Osteocyte (in vitro differentiated cells): ENCODE results near the gene PDCD11. TPM values are rescaled to one million over a fixed set of nuclear protein-coding genes. Genes with fewer than 3 reads are reported as not detected.

Experiments used
- DNase-seq: peaks from one replicate; pipeline ENCODE4 v3.0.0; 2021; ENCODE audit warnings: mixed read lengths; ENCODE audit not compliant: unreplicated experiment; ENCODE audit errors: extremely low spot score
- H3K27ac Mint-ChIP-seq: one replicate; pipeline ENCODE4 v1.8.0; 2021; ENCODE audit warnings: mild to moderate bottlenecking, mixed read lengths; ENCODE audit not compliant: unreplicated experiment
- H3K27me3 Mint-ChIP-seq: one replicate; pipeline ENCODE4 v1.8.0; 2021; ENCODE audit warnings: mixed read lengths; ENCODE audit not compliant: unreplicated experiment
- H3K36me3 Mint-ChIP-seq: one replicate; pipeline ENCODE4 v1.8.0; 2021; ENCODE audit warnings: mixed read lengths; ENCODE audit not compliant: unreplicated experiment
- H3K4me1 Mint-ChIP-seq: one replicate; pipeline ENCODE4 v1.8.0; 2021; ENCODE audit warnings: mixed read lengths; ENCODE audit not compliant: unreplicated experiment
- H3K4me3 Mint-ChIP-seq: one replicate; pipeline ENCODE4 v1.8.0; 2021; ENCODE audit warnings: mild to moderate bottlenecking, moderate library complexity, mixed read lengths; ENCODE audit not compliant: unreplicated experiment
- H3K9me3 Mint-ChIP-seq: one replicate; pipeline ENCODE4 v1.8.0; 2021; ENCODE audit warnings: mixed read lengths; ENCODE audit not compliant: unreplicated experiment
- CTCF ChIP-seq: fragments of 200-600 bp; sonication (generic); IDR thresholded peaks from 2 replicates; pipeline ENCODE4 v1.5.0; 2021; ENCODE audit warnings: antibody characterized with exemption, mild to moderate bottlenecking, moderate library complexity
- total RNA-seq: library from RNA; stranded (reverse); gene quantifications from 2 replicates; pipeline ENCODE4 v1.2.1, GENCODE V29; 2021

Gene PDCD11
- total RNA-seq, 1 donor from 2014 or later: 32.6 TPM

DNA sequence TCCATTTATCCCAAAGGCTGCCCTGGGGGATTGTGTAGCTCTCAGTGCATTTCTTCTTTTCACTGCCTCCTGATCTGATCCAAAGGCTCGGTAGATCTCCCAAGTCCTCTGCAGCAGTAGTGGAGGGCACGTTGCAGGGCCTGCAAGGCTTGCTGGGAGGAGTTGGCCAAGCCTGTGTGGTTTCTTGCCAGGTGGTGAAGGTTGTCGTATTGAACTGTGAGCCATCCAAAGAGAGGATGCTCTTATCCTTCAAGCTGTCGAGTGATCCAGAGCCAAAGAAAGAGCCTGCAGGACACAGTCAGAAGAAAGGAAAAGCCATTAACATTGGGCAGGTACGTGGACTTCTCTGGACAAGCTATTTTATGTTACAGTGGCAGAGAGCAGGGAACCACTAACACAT, 21.2 kb downstream of the PDCD11 start:
- Mint-ChIP-seq H3K36me3 (peaks cover 63% of the 10 kb centered on the region), H3K27ac (no peak overlapping the region), H3K4me3 (no peak overlapping the region), H3K9me3 (no peaks in the 10 kb centered on the region), H3K27me3 (no peaks in the 10 kb centered on the region), H3K4me1 (no peaks in the 10 kb centered on the region)
- no peak for DNase-seq
- no peak for TF ChIP-seq CTCF

DNA sequence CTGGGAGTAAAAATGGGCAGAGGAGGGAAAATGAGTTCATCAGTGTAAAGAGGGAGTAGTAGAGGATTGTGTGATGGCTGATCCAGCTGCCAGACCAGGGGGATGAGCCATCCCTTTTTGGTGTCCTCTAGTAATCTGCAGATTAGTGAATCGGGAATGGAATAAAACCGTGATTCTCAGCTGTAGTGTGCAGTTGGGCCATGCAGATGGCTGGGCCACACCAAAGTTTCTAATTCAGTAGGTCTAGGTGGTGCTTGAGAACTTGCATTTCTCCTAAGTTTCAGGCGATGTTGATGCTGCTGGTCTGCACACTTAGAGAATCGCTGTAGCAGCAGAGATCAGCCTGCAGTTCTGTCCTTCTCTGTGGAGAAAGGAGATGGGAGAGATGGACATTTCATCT, 22.7 kb downstream of the PDCD11 start:
- Mint-ChIP-seq H3K4me3 (no peak overlapping the region), H3K4me1 (no peaks in the 10 kb centered on the region), H3K9me3 (no peaks in the 10 kb centered on the region), H3K27me3 (no peaks in the 10 kb centered on the region), H3K27ac (no peak overlapping the region), H3K36me3 (peaks cover 67% of the 10 kb centered on the region)
- DNase-seq: no peak
- TF ChIP-seq CTCF: no peak

- no peaks in the 10 kb centered on the region for H3K27me3 Mint-ChIP-seq
- no peaks in the 10 kb centered on the region for H3K9me3 Mint-ChIP-seq
- peaks cover 59% of the 10 kb centered on the region for H3K36me3 Mint-ChIP-seq
- no peak overlapping the region for H3K27ac Mint-ChIP-seq
- no peak for DNase-seq
- H3K4me1 Mint-ChIP-seq: no peaks in the 10 kb centered on the region
- TF ChIP-seq CTCF: no peak
- H3K4me3 Mint-ChIP-seq: no peak overlapping the region
Measured at GRCh38 chr10:103423748-103424147, 27.3 kb downstream of the PDCD11 start.

- Mint-ChIP-seq H3K36me3 (peaks cover 64% of the 10 kb centered on the region), H3K27me3 (no peaks in the 10 kb centered on the region), H3K4me3 (no peak overlapping the region), H3K4me1 (no peaks in the 10 kb centered on the region), H3K27ac (no peak overlapping the region), H3K9me3 (no peaks in the 10 kb centered on the region)
- no peak for TF ChIP-seq CTCF
- DNase-seq: no peak
Measured at GRCh38 chr10:103427866-103428265, 31.4 kb downstream of the PDCD11 start.

DNA sequence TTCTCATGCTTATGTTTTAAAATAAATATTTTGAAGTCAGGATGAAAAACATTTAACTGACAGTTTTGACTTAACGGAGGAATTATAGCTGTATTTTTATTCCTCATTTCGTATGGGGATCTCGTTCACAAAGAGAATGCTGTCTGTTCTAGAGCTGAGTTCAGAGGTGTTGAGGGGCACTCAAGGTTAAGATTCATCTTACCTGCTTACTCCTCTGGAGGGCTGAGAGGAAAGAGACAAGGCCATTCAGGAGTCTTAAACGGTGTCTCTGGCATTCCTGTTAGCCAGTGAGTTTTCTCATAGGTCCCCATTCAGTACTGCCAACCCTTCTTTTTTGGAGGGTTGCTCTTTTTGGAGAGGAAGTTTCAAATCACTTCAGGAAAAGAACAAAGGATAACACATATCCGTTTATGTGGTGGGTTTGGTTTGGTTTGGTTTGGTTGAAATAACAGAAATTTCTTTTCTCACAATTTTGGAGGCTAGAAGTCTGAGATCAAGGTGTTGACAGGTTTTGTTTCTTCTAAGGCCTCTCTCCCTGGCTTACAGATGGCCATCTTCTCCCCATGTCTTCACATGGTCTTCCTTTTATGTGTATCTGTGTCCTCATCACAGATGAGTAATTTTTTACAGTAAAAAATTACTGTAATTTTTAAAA, 32.7 kb downstream of the PDCD11 start:
- Mint-ChIP-seq H3K4me3 (no peak overlapping the region), H3K4me1 (no peaks in the 10 kb centered on the region), H3K36me3 (peaks cover 58% of the 10 kb centered on the region), H3K27ac (no peak overlapping the region), H3K27me3 (no peaks in the 10 kb centered on the region), H3K9me3 (no peaks in the 10 kb centered on the region)
- no peak for TF ChIP-seq CTCF
- no peak for DNase-seq
